CD4-positive, alpha-beta T cell treated with Interleukin-4 for 4 hours (primary cell): Measurements from ENCODE around the gene ODF2.
"Not testable (repeated sequence)": the region's sequence is repeated elsewhere in the genome, so short reads cannot be mapped to it uniquely, and the experiment has no call there.

ENCODE experiments used
- DNase-seq: peaks from one replicate; pipeline ENCODE4 v3.0.0-alpha.2; 2020

The ODF2 gene

DNA sequence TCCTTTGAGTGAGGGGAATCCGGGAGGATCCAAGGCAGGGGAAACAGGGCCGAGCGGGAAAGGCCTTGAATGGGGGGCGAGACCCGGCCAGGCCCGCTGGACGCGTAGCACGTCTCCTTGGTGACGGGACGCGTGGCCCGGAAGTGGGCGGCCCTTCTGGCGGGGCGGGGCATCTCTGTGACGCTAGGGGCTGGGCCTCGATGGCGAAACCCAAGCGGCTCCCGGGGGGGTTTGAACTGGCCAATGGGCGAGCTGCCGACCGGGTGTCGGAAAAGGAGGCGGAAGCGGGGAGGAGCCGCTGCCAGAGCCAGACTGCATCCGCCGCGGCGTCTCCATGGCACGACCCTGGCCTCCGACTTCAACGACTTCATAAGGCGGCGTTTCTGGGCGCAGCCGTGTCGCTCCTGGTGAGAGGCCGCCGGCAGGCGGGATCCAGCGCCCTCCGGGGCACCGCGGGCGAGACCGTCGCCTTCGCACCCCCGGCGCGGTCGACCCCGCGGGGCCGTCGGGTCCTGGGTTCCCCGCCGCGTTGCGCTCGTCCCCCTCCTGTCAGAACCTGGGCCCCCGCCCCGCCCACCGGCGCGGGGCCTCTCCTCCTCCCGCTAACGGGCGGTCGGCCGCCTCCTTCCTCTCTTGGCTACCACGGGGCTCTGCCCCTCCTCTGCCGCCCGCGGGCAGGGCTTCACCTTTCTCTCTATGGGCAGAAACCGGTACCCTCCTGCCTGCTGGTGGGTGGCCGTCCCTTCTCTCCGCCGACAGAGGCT is at the start of gene ODF2:
TSS of gene ODF2 (plus strand) at position 158 of the 764 bp plus-strand sequence. CDS start at position 244, 86 bp downstream.
- DNase-seq = peak; percentile 97

GRCh38 chr9:128406848-128407391 is 48.9 kb upstream of the ODF2 start:
- no peak for DNase-seq

DNA sequence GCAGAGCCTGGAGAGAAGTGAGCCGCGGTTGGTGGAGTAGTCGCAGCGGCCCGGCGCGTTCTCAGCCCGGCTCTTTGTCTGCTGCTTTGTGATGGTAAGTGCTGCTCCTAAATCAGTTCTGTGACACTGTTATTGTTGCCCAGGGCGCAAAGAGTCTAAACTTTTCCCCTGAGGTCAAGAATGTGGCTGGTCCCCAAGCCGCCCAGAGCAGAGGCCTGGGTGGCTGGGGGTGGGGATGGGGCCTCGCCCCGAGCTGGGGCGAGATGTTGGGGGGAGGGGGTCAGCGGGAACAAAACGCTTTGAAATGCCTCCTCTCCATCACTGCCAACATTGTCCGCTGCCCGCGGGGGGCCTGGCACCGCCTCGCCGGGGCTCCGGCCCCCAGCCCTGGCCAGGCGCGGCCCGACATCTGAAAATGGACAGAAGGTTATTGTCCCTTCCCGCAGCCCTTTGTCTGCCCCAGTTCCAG is 46.8 kb upstream of the ODF2 start:
- DNase-seq = no peak

GRCh38 chr9:128409450-128409849 is 46.4 kb upstream of the ODF2 start:
- DNase-seq = no peak

DNA sequence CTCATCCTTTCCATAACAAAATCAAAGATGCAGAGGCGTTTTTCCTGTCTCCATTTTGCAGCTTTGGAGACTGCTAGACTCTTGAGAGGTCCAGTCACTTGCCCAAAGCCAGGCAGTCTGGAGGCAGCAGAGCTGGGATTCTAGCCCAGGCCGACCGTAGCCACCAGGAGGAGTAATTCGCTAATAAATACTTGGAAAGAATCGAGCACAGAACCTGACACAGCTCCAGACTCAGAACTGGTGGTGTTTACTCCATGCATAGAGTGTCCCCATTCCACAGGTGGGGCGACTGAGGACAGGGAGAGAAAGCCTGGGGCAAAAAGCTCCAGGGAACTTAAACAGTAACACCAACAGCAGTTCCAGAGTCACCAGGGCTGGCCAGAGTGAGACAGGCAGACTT is 45.8 kb upstream of the ODF2 start:
- DNase-seq = no peak

- DNase-seq = no peak
Measured at GRCh38 chr9:128411364-128412119, 44.3 kb upstream of the ODF2 start.

DNA sequence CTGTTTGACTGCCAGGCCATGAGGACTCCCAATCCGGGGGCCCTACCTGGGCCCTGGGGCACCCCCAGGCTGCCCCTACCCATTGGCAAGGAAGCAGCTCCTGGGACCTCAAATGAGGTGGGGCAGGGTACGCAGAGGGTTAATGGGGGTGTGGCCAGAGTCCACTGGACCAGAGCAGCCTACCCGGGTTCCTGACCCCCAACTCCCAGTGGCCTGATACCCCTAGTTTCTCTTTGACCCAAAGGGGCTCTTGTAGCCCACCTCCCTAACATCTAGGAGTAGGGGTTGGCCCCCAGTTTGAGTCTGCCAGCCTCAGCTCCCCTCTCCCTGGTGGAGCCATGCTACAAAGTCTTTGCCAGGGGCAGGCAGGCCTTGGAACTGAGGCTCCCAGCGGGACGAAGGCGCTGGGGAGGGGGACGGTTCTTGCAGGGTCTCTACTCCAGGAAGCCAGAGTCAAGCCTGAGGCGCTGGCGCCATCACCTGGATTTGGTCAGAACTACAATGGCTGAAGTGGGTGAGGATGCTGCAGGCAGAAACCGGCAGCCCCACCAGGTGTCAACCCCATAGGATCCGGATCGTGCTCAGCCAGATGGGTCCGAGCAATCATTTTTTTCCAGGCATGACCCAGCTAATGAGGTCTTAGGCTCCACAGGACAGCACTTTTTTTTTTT is 43.6 kb upstream of the ODF2 start:
- peak; percentile 29 for DNase-seq

GRCh38 chr9:128413728-128414127 is 42.1 kb upstream of the ODF2 start:
- DNase-seq = not testable (repeated sequence)

- no peak for DNase-seq
Measured at GRCh38 chr9:128414461-128414860, 41.3 kb upstream of the ODF2 start.

DNA sequence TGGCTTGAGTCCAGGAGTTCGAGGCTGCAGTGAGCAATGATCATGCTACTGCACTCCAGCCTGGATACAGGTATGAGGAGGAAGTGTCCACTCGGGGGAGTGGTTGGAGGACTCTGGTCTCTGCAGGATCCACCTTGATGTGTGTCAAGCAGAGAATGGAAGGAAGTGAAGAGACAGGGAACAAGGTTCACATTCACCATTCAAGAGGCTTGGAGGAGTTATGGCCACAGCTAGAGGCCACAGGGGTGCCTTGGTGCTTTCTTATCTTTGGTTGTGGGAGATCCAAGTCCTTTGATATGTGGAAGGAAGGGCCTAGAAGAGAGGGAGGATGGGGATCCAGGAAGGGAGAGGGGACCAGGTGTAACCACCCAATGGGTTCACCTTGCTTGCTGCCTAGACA is 40.5 kb upstream of the ODF2 start:
- DNase-seq = no peak

- no peak for DNase-seq
Measured at GRCh38 chr9:128416014-128416413, 39.8 kb upstream of the ODF2 start.

- no peak for DNase-seq
Measured at GRCh38 chr9:128416432-128417019, 39.3 kb upstream of the ODF2 start.

DNA sequence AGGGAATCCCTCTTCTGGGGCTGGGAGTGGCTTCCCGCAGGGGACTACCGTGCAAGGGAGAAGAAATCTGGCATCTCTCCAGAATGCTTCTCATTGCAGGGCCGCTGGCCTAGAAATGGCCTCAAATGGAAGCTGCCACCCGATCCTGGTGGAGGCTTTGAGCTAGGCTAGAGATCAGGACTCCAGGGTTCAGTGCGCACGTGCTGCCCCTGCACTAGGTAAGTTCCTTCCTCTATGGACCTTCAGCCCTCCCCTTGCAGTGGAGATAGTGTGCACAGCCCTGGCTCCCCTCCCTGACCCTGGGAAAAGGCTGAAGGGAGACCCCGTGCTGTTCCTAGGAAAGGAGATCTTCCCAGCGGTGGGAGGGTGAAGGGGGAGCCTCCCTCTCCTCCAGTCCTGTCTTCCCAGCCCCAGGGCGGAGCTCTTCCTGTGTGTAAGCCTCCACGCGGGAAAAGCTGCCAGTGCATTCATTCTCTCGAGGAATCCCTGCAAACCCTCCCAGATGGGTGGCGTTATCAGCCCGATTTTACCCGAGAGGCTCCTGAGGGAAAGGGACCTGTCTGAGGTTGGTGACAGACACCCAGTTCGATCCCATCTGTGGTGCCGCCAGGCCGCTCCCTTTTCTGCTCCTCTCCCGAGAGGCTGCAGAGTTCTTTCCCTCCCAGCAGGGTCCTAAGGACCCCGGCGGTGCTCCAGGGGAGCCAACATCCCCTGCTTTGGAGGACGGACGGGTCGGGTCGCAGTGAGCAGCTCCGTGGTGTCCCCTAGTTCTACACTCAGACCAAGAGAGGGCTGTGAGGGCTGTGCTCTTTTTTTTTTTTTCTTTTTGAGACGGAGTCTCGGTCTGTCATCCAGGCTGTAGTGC is 36.5 kb upstream of the ODF2 start:
- no peak for DNase-seq

DNA sequence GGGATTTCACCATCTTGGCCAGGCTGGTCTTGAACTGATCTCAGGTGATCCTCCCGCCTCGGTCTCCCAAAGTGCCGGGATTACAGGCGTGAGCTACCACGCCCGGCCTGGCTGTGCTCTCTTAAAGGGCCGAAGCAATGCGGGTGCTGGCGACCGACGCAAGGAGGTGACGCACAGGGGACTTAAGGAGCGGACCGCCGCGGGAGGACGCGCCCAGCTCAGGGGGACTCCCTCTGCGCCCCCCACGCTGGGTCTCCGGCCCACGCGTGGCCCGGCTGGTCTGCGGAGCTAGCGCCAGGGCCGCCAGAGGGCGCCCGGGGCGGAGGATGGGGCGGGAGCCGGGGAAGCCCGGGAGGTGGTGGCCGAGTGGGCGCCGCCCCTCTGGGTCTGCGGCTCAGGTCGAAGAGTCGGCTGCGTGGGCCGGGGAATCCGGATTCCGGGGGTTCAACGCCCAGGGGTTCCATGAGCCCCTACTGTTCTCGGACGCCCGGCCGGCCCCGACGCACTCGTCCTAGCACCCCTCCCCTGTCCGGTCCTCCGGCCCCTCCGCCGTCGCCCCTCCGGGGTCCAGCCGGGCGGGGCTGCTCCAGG is 35.7 kb upstream of the ODF2 start:
- DNase-seq = peak; percentile 46

DNA sequence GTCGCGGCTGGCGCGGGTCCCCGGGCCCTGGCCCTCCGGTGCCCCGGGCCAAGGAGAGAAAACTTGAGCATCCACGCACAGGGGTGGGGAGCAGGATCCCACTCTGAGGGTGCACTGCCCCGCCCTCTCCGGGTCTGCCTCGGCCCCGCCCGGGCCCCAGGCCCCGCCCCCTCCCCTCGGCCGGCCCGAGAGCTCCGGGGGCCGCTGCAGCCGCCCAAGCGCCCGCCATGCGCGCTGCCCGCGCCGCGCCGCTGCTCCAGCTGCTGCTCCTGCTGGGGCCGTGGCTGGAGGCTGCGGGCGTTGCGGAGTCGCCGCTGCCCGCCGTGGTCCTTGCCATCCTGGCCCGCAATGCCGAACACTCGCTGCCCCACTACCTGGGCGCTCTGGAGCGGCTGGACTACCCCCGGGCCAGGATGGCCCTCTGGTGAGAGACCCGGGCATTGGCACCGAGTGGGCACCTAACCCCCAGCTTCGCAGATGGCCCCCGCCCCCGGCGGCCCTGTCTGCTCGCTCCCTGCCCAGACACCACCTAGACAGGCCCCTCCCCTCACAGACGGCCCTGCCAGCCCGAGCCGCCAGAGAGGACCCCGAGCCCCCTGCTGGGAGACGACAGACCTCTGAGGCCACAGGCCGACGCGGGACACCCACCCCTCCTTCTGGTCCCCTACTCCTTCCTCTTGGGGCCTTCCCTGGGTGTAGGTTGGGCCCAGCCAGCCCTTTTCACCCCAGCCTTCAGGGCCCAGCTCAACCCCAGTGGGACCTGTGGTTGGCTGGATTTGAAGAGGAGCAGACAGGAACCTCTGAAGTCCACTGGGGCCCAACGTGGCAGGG is 34.9 kb upstream of the ODF2 start, which contains the start of gene CERCAM:
TSS of gene CERCAM (plus strand) at position 207 of the 831 bp plus-strand sequence. CDS start at position 228, 21 bp downstream.
- DNase-seq = peak; percentile 23

- no peak for DNase-seq
Measured at GRCh38 chr9:128421482-128421996, 34.3 kb upstream of the ODF2 start.

DNA sequence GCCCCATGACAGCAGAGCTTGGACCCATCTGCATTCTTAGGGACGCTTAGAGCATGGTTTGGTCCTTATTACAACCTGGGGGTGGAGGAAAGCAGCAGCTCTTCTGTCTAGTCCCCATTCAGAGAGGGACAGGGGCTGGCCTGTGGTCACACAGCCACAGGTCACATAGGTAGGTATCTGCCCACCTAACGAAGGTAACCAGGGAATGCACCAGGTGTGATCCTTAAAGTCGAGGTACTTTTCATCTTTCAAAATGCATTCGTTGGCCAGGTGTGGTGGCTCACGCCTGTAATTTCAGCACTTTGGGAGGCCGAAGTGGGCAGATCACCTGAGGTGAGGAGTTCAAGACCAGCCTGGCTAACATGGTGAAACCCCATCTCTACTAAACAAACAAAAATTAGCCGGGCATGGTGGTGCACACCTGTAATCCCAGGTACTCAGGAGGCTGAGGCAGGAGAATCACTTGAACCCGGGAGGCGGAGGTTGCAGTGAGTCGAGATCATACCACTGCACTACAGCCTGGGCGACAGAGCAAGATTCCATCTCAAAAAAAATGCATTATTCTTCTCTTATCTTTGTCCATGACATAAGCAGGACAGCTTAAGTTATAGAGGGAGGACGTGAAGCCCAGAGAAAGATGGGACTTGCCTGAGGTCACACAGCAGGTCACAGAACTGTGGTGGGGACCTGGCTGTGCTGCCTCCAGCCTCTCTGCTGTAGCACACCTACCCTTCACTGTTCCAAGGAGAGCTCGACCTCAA is 33.6 kb upstream of the ODF2 start:
- not testable (repeated sequence) for DNase-seq

GRCh38 chr9:128422783-128423150 is 33.0 kb upstream of the ODF2 start:
- no peak for DNase-seq

GRCh38 chr9:128423356-128423755 is 32.5 kb upstream of the ODF2 start:
- DNase-seq = not testable (repeated sequence)
